OCI-M2 (cell line): ENCODE measurements around the gene RBM44.

Experiments used
- DNase-seq: peaks from one replicate; lab custom pipeline; 2025; ENCODE audit not compliant: unreplicated experiment; lab: John Stamatoyannopoulos, UW

The RBM44 gene

GRCh38 chr2:237870754-237871651, 72.4 kb downstream of the RBM44 start:
- no peak for DNase-seq

- no peak for DNase-seq
These were observed 73.8 kb downstream of the RBM44 start for GRCh38 chr2:237872178-237872887.

- DNase-seq, result no peak
These were observed 74.8 kb downstream of the RBM44 start for GRCh38 chr2:237873421-237873831.

- no peak for DNase-seq
These were observed 75.4 kb downstream of the RBM44 start for GRCh38 chr2:237873897-237874551.

DNA sequence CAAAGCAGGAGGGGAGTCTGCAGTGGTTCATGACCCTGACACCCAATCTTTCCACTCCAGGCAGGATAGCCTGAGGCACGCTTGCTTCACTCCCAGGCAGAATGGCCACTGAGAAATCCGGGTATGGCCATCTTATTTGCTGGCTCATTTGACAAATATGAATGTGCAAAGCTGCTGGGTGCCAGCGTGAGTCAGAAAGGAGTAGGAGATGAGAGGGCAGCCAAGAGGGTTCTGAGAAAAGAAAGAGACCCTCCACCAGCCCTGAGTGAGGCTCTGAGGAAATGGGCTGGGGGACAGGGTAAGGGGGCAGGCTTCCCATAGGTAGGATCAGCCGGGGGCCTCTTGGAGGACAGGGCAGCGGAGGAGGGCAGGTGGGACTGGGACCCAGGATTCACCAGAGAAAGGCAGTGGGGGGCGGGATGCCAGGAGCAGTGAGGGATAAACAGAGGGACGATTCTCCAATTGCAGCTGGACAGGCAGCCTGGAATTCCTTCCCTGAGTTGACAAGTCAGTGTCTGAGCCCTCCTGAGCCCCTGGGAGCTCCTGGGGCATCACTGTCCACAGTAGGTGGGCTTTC, 76.1 kb downstream of the RBM44 start:
- DNase-seq, result no peak

DNA sequence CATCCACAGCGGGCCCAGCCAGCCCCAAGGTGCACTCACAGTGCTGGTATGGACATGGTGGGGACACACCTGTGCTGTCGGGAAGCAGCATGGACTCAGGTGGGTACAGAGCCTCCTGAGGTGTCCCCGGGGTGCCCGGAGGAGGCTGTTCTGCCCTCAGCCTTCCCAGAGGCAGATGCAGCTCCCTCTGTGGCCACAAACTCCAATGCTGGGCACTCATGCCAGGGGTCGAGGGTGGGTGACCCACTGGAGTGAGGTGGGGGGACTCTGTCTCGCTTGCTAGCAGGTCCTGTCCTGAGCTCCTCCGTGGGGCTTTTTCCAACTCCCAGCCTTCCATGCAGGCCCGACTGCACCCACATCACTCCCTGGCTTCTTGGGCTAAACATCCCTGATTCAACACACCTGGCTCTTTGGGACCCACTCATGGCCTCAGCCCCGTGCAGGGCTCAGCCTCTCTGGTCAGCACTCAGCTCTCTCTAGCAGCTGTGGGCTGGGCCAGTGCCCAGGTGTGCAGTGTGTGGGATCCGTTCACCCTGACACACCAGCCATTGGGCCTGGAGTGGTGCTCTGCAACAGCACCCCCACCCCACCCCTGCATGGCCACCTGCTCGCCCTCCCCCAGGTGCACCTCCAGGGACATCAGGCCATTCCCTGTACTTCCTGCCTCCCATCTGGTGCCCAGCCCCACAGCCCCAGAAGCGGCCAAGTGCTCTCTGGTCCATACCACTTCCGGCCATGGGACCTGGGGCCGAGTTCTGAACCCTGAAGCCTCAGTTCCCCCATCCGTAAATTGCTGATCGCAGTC, 76.9 kb downstream of the RBM44 start:
- no peak for DNase-seq

GRCh38 chr2:237876061-237876526, 77.5 kb downstream of the RBM44 start:
- no peak for DNase-seq

GRCh38 chr2:237876532-237876931, 78.0 kb downstream of the RBM44 start:
- no peak for DNase-seq

DNA sequence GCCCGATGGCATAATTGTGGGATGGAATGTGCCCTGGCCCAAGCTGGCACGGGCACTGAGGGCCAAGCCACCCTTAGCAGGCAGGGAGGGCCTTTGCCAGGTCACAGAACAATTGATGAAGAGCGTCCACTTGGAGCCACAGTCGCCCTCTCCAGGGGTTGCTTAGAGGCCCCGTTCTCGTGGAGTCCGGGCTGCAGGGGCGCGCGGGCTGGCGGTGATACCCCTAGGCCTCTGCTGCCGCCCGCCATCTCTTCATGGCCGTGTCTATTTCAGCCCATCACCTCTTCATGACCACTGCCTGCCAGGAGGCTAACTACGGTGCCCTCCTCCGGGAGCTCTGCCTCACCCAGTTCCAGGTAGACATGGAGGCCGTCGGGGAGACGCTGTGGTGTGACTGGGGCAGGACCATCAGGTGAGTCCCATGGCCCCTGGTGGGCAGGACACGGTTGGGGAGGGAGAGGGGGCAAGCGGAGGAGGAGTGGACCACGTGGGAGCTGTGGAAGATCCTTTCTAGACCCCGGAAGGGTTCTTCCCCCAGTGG, 78.4 kb downstream of the RBM44 start:
- no peak for DNase-seq

DNA sequence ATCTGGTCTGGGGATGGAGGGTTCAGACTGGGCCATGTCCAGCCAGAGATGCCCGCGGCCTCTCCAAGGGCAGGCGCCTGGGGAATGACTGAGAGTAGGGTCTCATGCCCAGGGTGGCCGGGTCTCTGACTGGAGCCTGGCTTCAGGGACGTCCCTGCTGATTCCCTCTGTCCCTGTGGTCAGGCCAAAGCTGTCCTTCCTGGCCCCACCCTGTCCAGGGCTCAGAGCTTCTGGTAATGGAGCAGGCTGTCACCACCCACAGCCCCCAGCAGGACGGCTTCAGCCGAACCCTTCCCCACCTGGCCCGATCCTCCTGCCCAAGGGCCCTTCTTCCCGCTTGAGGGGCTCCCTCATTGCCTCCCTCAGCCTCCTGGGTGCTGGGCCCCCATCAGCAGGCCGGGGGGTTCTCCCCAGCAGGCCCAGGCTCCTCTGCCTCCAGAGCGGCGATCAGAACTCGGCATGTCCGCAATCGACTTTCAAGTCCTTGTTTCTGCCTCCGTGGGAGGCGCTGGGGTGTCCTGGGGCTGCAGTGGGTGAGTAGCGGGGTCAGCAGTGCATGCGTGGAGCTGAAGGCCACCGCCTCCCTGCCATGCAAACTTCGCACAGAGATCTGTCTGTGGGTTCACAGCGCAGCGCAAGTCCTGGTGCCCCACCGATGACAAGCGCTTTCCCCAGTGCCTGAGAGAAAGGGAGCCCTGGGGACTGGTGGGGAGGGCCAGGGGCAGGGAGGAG, 79.2 kb downstream of the RBM44 start:
- no peak for DNase-seq

- no peak for DNase-seq
These were observed 79.9 kb downstream of the RBM44 start for GRCh38 chr2:237878321-237879057.

DNA sequence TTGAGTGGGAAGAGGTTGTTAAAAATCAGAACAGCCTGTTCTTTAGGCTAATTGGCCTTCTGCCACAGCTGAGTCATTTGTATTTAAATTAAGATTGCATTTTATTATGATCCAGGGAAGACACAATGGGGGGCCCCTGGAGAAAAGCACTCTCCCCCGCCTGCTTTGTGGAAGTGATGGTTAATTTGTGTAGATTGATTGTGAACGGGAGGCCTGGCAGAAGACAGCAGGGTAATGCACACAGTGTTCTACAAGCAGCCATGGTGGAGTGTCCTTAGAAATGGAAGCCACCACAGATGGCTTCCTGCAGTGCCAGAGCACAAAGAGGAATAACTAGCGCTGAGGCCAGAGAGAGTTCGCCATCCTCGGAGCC, 80.5 kb downstream of the RBM44 start:
- no peak for DNase-seq

DNA sequence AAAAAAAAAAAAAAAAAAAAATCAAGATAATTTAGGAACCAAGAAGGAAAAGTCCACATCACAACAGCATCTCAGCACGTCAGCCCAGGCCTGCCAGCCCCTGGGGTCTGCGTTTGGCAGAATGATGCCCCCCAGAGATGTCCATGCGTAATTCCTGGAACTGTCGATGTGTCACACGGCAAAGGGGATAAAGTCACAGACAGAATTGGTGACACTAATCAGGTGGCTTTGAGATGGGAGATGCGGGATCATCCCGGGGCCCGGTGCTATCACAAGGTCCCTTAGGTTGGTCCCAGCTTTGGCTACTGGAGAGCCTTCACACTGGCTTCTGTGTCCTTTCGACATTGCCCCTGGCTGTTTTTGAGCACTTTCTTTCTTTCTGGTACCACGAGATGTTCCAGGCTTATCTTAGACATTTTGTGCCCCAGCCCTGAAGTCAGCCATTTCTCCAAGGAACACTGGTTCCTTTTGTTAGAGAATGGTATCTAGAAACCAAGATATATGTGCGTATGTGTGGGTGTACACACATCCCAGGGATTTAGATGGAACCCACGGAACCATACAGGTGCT, 81.5 kb downstream of the RBM44 start:
- DNase-seq, result no peak

DNA sequence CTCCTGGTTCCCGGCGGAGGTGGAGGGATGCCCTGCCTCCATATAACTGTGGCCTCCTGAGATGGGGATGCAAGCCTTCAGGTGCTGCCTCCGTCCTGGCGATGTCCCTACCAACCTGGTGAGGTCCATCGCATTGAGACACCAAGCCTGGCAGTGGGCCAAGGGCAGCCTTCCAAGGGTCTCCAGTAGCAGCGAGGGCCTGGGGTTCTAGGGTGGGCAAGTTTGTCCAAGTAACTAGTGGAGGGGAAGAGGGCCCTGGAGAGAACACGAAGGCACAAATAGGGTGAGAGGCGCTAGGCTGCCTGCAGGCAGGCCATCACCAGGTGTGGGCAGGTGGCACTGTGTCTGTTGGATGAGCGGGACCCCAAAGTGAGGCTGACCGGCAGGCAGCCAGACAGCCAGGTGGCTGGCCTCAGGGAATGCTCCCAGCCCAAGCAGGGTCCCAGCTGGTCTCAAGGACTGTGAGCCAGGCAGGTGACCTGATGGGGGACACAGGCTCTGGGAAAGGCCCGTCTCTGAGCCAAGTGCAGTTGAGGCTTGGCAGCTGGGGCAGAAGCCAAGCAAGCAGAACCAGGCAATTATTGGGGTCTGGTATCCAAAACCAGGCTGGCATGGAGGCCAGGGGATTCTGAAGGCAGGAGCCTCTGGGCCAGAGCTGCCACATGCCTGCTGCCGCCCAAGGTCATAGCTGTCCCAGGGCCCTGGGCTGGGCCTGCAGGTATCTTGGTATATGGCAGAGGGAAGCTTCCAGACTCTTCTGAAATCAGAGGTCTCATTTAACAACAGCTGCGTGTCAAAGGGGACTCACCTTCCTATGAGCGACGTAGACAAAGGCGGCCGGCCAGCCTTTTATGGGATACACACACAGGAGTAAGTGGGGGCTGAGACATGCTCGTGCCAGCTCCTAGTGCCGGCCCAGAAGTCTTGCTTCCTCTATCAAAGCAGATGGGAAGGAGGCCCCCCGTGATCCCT, 84.2 kb downstream of the RBM44 start:
- DNase-seq, result no peak

- DNase-seq, result no peak
These were observed 85.4 kb downstream of the RBM44 start for GRCh38 chr2:237883951-237884446.

DNA sequence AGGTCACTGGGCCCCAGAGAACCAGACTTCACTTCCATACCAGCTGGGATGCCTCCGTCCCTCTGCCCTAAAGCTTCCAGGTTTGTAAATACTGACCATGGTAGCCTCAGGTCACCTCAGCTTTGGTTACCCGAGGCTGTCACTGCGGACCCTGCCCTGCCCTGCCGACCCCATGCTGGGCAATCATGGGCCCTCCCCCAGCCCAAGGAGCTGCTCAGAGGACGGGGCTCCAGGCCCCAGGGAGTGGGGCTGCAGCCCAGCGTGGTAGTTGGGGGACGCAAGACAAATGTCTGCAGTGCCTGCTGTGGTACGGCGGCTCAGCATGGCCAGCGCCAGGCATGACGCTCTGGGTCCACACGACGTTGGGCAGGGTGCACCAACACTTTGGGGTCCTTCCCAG, 86.1 kb downstream of the RBM44 start:
- no peak for DNase-seq
